ENCODE results near the gene ADCY5.

GRCh38 chr3:123349566-123350435, 99.1 kb downstream of the ADCY5 start:
- no peak for TF ChIP-seq EZH2 (IDR thresholded peaks at IDR 0.05; ENCODE audit: borderline replicate concordance, low read depth, low read length, severe bottlenecking)
- no peak for TF ChIP-seq CTCF (IDR thresholded peaks at IDR 0.05; ENCODE audit: borderline replicate concordance, extremely low read depth, low read length, poor library complexity, severe bottlenecking)
